Uterus (tissue), 2 donors: Measurements from ENCODE around the gene PLPPR5.

Source experiments
- POLR2A ChIP-seq, 2 donors: fragments of 450-650 bp; IDR thresholded peaks; one replicate each; pipeline ENCODE4 v1.6.1; 2016; ENCODE audit warnings: antibody characterized with exemption in 2 of 2, mild to moderate bottlenecking in 1 of 2, moderate library complexity in 1 of 2
- TF ChIP-seq, protein P1 (sequence below), 4 experiments: fragments of 200-600 bp in 2 of 4; fragments of 450-650 bp in 2 of 4; sonication (generic) in 2 of 4; IDR thresholded peaks; one replicate each; pipeline ENCODE4 v1.5.1; 2016 to 2019; ENCODE audit warnings: antibody characterized with exemption in 4 of 4, mild to moderate bottlenecking in 2 of 4, moderate library complexity in 1 of 4

DNA sequence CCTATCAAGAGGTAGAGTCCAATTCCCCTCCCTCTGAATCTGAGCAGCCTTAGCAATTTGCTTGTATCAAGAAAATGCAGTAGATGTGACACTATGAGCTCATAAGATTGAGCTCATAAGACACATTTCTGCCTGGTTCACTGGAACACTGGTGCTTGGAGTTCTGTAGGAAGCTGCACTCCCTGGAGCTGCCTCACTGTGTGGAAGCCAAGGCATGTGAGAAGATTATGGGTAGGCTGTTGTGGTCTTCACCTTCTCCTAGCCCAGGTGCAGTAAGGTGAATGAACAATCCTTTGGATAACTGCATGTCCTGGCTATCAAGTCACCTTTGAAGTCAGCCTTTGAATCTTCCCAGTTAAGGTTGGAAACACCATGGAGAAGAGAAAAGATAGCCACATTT is 67.3 kb downstream of the PLPPR5 start:
- TF ChIP-seq, protein P1, sequence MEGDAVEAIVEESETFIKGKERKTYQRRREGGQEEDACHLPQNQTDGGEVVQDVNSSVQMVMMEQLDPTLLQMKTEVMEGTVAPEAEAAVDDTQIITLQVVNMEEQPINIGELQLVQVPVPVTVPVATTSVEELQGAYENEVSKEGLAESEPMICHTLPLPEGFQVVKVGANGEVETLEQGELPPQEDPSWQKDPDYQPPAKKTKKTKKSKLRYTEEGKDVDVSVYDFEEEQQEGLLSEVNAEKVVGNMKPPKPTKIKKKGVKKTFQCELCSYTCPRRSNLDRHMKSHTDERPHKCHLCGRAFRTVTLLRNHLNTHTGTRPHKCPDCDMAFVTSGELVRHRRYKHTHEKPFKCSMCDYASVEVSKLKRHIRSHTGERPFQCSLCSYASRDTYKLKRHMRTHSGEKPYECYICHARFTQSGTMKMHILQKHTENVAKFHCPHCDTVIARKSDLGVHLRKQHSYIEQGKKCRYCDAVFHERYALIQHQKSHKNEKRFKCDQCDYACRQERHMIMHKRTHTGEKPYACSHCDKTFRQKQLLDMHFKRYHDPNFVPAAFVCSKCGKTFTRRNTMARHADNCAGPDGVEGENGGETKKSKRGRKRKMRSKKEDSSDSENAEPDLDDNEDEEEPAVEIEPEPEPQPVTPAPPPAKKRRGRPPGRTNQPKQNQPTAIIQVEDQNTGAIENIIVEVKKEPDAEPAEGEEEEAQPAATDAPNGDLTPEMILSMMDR (IDR thresholded peaks at IDR 0.05) = no peak
- TF ChIP-seq POLR2A (IDR thresholded peaks at IDR 0.05) = no peak
